Thoracic aorta (tissue), 2 donors: ENCODE measurements around the gene TMEM52. TPM values are rescaled to one million over a fixed set of nuclear protein-coding genes. Genes with fewer than 3 reads are reported as not detected.
"Not testable (repeated sequence)": the region's sequence is repeated elsewhere in the genome, so short reads cannot be mapped to it uniquely, and the experiment has no call there.

Experiments used
- ATAC-seq: fragments of 150-250 bp; one replicate; pipeline ENCODE4 v1.8.0; 2017; ENCODE audit warnings: low read depth; ENCODE audit not compliant: insufficient number of reproducible peaks, low FRiP score
- DNase-seq: peaks from one replicate; pipeline ENCODE4 v3.0.0-alpha.2; 2020; ENCODE audit warnings: low spot score
- H3K27ac ChIP-seq, 2 donors: fragments of 200-600 bp; sonication (generic); 1 replicate in 1 of 2; 2 replicates in 1 of 2; pipeline ENCODE4 v1.5.1; 2016; ENCODE audit warnings: mild to moderate bottlenecking in 2 of 2, moderate library complexity in 2 of 2
- H3K27me3 ChIP-seq: fragments of 200-600 bp; sonication (generic); replicated peaks from 2 replicates; pipeline ENCODE4 v1.6.0; 2016; ENCODE audit warnings: mild to moderate bottlenecking; ENCODE audit not compliant: insufficient read depth
- H3K36me3 ChIP-seq: fragments of 200-600 bp; sonication (generic); one replicate; pipeline ENCODE4 v1.5.1; 2016
- H3K4me1 ChIP-seq, 2 donors: fragments of 200-600 bp; sonication (generic); 1 replicate in 1 of 2; 2 replicates in 1 of 2; pipeline versions ENCODE4 v1.5.1 to v1.6.0; 2016; ENCODE audit warnings: low read depth in 2 of 2, mild to moderate bottlenecking in 1 of 2; ENCODE audit not compliant: control insufficient read depth in 1 of 2
- H3K4me3 ChIP-seq: fragments of 200-600 bp; sonication (generic); 2 replicates; pipeline ENCODE4 v1.5.1; 2016; ENCODE audit warnings: mild to moderate bottlenecking
- H3K9me3 ChIP-seq: fragments of 200-600 bp; sonication (generic); 2 replicates; pipeline ENCODE4 v1.5.1; 2016
- CTCF ChIP-seq: fragments of 200-600 bp; sonication (generic); IDR thresholded peaks from one replicate; pipeline ENCODE4 v1.5.1; 2019; ENCODE audit warnings: antibody characterized with exemption
- total RNA-seq, 2 donors: library from RNA; depleted of rRNA; stranded (reverse); fragments of >200 nt; gene quantifications; one replicate each; pipeline versions ENCODE4 v1.1.0 to v1.2.3, GENCODE V29; 2016

Gene TMEM52
- total RNA-seq, 2 donors from 2014 or later, result not detected

GRCh38 chr1:1938613-1939295, 19.7 kb upstream of the TMEM52 start:
- no peak overlapping the region for H3K4me3 ChIP-seq
- TF ChIP-seq CTCF, result no peak
- no peak for ATAC-seq
- DNase-seq, result no peak
- H3K36me3 ChIP-seq, result no peaks in the 10 kb centered on the region
- H3K27ac ChIP-seq, result no peak overlapping the region
- no peaks in the 10 kb centered on the region for H3K9me3 ChIP-seq
- no peaks in the 10 kb centered on the region for H3K27me3 ChIP-seq
- H3K4me1 ChIP-seq, result peaks cover 0 to under 1% of the 10 kb centered on the region in 2 donors

- no peak overlapping the region for H3K4me3 ChIP-seq
These were observed 19.1 kb upstream of the TMEM52 start for GRCh38 chr1:1938276-1938573.

DNA sequence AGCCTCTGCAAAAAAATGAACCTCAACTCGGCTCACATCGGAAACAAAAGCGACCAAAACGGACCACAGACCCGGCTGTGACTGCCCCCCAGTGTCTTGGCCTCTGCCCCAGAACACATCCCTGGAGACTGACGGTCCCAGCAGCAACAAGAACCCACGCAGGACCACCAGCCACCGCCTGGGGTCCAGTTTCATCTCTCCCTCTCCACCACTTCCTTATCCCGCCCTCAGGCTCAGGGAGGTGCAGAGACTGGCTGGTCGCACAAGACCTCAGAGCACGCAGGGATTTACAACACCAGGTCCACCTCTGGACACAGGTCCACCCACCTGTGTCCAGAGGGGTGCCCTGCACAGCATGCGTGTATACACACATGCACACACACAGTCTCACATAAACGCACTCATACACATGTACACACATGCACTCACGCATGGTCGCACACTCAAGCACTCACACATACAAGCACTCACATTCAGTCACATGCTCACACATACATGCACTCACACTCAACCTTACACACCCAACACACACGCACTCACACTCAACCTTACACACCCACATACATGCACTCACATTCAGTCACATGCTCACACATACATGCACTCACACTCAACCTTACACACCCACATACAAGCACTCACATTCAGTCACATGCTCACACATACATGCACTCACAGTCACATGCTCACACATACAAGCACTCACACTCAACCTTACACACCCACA, 18.6 kb upstream of the TMEM52 start:
- ATAC-seq, result no peak
- no peak overlapping the region for H3K4me3 ChIP-seq
- H3K4me1 ChIP-seq, result no peaks in the 10 kb centered on the region
- TF ChIP-seq CTCF, result no peak
- H3K27ac ChIP-seq, result no peak overlapping the region
- no peak for DNase-seq
- no peaks in the 10 kb centered on the region for H3K36me3 ChIP-seq
- H3K9me3 ChIP-seq, result no peaks in the 10 kb centered on the region
- H3K27me3 ChIP-seq, result no peaks in the 10 kb centered on the region

More at GRCh38 chr1:1938276-1938573, 19.1 kb upstream of the TMEM52 start:
- no peak for DNase-seq
- H3K36me3 ChIP-seq, result no peaks in the 10 kb centered on the region
- no peaks in the 10 kb centered on the region for H3K9me3 ChIP-seq
- H3K27ac ChIP-seq, result no peak overlapping the region
- TF ChIP-seq CTCF, result no peak
- H3K27me3 ChIP-seq, result no peaks in the 10 kb centered on the region
- H3K4me1 ChIP-seq, result no peaks in the 10 kb centered on the region
- ATAC-seq, result no peak

- no peak for TF ChIP-seq CTCF
- no peak overlapping the region for H3K4me3 ChIP-seq
- H3K9me3 ChIP-seq, result no peaks in the 10 kb centered on the region
- H3K4me1 ChIP-seq, result no peaks in the 10 kb centered on the region
- no peak for ATAC-seq
- no peaks in the 10 kb centered on the region for H3K27me3 ChIP-seq
- no peak overlapping the region for H3K27ac ChIP-seq
- no peaks in the 10 kb centered on the region for H3K36me3 ChIP-seq
- DNase-seq, result no peak
These were observed 18.0 kb upstream of the TMEM52 start for GRCh38 chr1:1937061-1937460.

GRCh38 chr1:1934848-1935247, 15.8 kb upstream of the TMEM52 start:
- H3K27ac ChIP-seq, H3K36me3 ChIP-seq, H3K9me3 ChIP-seq, H3K27me3 ChIP-seq, H3K4me3 ChIP-seq, ATAC-seq, DNase-seq, H3K4me1 ChIP-seq: not testable (repeated sequence)
